Measurements from ENCODE around the gene CFAP91.

DNA sequence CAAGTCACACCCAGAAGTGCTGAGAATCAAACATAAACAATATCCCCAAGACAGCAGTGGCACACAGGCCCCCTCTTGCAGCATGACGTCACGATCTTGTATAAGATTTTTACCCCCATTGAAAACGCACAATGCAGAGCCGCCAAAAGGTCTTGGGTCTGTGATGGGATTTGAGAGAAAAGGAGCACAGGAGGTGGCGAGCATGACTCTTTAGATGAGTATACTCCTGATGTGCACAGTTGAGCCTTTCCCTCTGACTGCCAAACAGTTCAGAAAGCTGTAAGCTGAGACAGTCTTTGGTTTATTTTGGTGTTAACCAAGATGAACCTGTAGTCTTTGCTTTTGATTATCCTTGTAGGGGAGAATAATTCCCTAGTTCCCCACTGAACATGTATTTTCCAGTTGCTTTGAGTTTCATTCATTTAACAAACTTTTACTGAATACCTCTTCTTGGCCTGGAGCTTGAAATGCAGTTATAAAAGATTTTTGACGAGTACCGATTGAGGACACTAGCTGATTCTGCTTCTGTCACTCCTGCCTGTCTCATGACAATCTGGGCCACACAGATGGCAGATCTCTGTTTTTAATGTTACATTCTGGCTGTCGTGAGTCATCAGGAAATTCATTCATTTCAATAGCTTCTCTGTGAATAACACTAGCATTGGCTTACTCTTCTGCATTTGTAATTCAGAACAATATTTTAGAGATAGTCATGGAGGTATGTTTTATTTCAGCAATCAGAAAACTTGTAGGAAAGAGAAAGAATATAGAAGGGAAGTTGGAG, 28.9 kb downstream of the CFAP91 start:
- TF ChIP-seq, protein P1, sequence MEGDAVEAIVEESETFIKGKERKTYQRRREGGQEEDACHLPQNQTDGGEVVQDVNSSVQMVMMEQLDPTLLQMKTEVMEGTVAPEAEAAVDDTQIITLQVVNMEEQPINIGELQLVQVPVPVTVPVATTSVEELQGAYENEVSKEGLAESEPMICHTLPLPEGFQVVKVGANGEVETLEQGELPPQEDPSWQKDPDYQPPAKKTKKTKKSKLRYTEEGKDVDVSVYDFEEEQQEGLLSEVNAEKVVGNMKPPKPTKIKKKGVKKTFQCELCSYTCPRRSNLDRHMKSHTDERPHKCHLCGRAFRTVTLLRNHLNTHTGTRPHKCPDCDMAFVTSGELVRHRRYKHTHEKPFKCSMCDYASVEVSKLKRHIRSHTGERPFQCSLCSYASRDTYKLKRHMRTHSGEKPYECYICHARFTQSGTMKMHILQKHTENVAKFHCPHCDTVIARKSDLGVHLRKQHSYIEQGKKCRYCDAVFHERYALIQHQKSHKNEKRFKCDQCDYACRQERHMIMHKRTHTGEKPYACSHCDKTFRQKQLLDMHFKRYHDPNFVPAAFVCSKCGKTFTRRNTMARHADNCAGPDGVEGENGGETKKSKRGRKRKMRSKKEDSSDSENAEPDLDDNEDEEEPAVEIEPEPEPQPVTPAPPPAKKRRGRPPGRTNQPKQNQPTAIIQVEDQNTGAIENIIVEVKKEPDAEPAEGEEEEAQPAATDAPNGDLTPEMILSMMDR (IDR thresholded peaks at IDR 0.05; ENCODE audit: low read depth, low read length, missing input control): no peak
- TF ChIP-seq, protein P2, sequence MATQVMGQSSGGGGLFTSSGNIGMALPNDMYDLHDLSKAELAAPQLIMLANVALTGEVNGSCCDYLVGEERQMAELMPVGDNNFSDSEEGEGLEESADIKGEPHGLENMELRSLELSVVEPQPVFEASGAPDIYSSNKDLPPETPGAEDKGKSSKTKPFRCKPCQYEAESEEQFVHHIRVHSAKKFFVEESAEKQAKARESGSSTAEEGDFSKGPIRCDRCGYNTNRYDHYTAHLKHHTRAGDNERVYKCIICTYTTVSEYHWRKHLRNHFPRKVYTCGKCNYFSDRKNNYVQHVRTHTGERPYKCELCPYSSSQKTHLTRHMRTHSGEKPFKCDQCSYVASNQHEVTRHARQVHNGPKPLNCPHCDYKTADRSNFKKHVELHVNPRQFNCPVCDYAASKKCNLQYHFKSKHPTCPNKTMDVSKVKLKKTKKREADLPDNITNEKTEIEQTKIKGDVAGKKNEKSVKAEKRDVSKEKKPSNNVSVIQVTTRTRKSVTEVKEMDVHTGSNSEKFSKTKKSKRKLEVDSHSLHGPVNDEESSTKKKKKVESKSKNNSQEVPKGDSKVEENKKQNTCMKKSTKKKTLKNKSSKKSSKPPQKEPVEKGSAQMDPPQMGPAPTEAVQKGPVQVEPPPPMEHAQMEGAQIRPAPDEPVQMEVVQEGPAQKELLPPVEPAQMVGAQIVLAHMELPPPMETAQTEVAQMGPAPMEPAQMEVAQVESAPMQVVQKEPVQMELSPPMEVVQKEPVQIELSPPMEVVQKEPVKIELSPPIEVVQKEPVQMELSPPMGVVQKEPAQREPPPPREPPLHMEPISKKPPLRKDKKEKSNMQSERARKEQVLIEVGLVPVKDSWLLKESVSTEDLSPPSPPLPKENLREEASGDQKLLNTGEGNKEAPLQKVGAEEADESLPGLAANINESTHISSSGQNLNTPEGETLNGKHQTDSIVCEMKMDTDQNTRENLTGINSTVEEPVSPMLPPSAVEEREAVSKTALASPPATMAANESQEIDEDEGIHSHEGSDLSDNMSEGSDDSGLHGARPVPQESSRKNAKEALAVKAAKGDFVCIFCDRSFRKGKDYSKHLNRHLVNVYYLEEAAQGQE (IDR thresholded peaks at IDR 0.05): no peak
- no peak for TF ChIP-seq GABPA (IDR thresholded peaks at IDR 0.05 in 1 of 2, conservative IDR thresholded peaks at IDR 0.05 in 1 of 2)
- no peak for TF ChIP-seq RAD21 (IDR thresholded peaks at IDR 0.05)
- TF ChIP-seq, protein P3, sequence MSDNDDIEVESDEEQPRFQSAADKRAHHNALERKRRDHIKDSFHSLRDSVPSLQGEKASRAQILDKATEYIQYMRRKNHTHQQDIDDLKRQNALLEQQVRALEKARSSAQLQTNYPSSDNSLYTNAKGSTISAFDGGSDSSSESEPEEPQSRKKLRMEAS (IDR thresholded peaks at IDR 0.05): no peak
- no peak for TF ChIP-seq FOXA2 (IDR thresholded peaks at IDR 0.05)
- TF ChIP-seq TAF1 (conservative IDR thresholded peaks at IDR 0.05): no peak
- no peak for TF ChIP-seq JUND (IDR thresholded peaks at IDR 0.05)
- TF ChIP-seq YY1 (IDR thresholded peaks at IDR 0.05): no peak
